ENCODE measurements around the gene PDE11A. TPM values are rescaled to one million over a fixed set of nuclear protein-coding genes. Genes with fewer than 3 reads are reported as not detected.

The PDE11A gene
- total and polyA plus RNA-seq, 2 donors from 2014 or later = 0.58 to 0.82 TPM

GRCh38 chr2:177708106-177708505 is 364.5 kb downstream of the PDE11A start:
- H3K36me3 ChIP-seq (ENCODE audit: control insufficient read depth in 2 of 3, insufficient read depth in 3 of 3, low read length in 3 of 3) = no peaks in the 10 kb centered on the region
- H3K27ac ChIP-seq (ENCODE audit: low read depth in 2 of 2, low read length in 2 of 2) = no peak overlapping the region
- TF ChIP-seq CTCF (IDR thresholded peaks at IDR 0.05; ENCODE audit: borderline replicate concordance, extremely low read depth, insufficient read depth) = no peak
- no peaks in the 10 kb centered on the region for H3K27me3 ChIP-seq (ENCODE audit: control insufficient read depth, insufficient read depth, low read length)
- intact Hi-C loops (cut with DNase I) = no loop called here
- H3K4me3 ChIP-seq (ENCODE audit: low read length in 3 of 3) = no peak overlapping the region
- H3K9ac ChIP-seq (ENCODE audit: low read length in 3 of 3) = no peak overlapping the region
- H3K4me1 ChIP-seq (ENCODE audit: control insufficient read depth in 2 of 3, insufficient read depth in 2 of 3, low read depth in 1 of 3, low read length in 3 of 3) = peaks cover 0 to 6% (median 0%) of the 10 kb centered on the region in 3 donors
- DNase-seq = no peak
- FAIRE-seq = no peak
- no peaks in the 10 kb centered on the region for H3K9me3 ChIP-seq (ENCODE audit: control insufficient read depth in 2 of 3, insufficient read depth in 1 of 3, low read length in 3 of 3)

- Histone ChIP-seq H3K4me1 (ENCODE audit: control insufficient read depth in 2 of 3, insufficient read depth in 2 of 3, low read depth in 1 of 3, low read length in 3 of 3) (no peaks in the 10 kb centered on the region), H3K9ac (ENCODE audit: low read length in 3 of 3) (no peak overlapping the region), H3K27ac (ENCODE audit: low read depth in 2 of 2, low read length in 2 of 2) (no peak overlapping the region), H3K27me3 (ENCODE audit: control insufficient read depth, insufficient read depth, low read length) (no peaks in the 10 kb centered on the region), H3K4me3 (ENCODE audit: low read length in 3 of 3) (no peak overlapping the region), H3K9me3 (ENCODE audit: control insufficient read depth in 2 of 3, insufficient read depth in 1 of 3, low read length in 3 of 3) (no peaks in the 10 kb centered on the region), H3K36me3 (ENCODE audit: control insufficient read depth in 2 of 3, insufficient read depth in 3 of 3, low read length in 3 of 3) (no peaks in the 10 kb centered on the region)
- intact Hi-C loops (cut with DNase I) = no loop called here
- TF ChIP-seq CTCF (IDR thresholded peaks at IDR 0.05; ENCODE audit: borderline replicate concordance, extremely low read depth, insufficient read depth) = no peak
- DNase-seq (no peak), FAIRE-seq (no peak)
Measured at GRCh38 chr2:177705511-177706173, 366.9 kb downstream of the PDE11A start.

DNA sequence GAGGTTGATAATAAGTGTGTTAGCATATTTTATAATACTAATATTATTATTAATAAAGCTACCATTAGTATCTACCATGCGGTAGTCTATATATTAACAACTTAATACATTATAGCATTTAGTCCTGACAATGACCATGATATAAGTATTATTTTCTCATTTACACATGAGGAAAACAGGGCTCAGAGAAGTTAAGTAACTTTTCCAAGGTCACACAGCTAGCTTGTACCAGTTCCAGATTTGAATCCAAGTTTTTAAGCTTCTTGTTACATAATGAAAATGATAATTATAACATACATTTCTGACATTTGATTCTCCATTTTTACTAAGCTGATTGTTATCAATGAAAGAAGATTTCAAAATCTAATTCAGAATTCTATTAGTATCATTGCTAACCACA is 369.4 kb downstream of the PDE11A start:
- TF ChIP-seq CTCF (IDR thresholded peaks at IDR 0.05; ENCODE audit: borderline replicate concordance, extremely low read depth, insufficient read depth) = no peak
- intact Hi-C loops (cut with DNase I) = no loop called here
- no peak for FAIRE-seq

GRCh38 chr2:177698281-177698680 is 374.3 kb downstream of the PDE11A start:
- no peak for TF ChIP-seq CTCF (IDR thresholded peaks at IDR 0.05; ENCODE audit: borderline replicate concordance, extremely low read depth, insufficient read depth)
- FAIRE-seq = no peak
- H3K9me3 ChIP-seq (ENCODE audit: control insufficient read depth in 2 of 3, insufficient read depth in 1 of 3, low read length in 3 of 3) = no peaks in the 10 kb centered on the region

More for the DNA sequence above, 369.4 kb downstream of the PDE11A start:
- Histone ChIP-seq H3K9me3 (ENCODE audit: control insufficient read depth in 2 of 3, insufficient read depth in 1 of 3, low read length in 3 of 3) (no peaks in the 10 kb centered on the region), H3K4me1 (ENCODE audit: control insufficient read depth in 2 of 3, insufficient read depth in 2 of 3, low read depth in 1 of 3, low read length in 3 of 3) (no peaks in the 10 kb centered on the region), H3K9ac (ENCODE audit: low read length in 3 of 3) (no peak overlapping the region), H3K27ac (ENCODE audit: low read depth in 2 of 2, low read length in 2 of 2) (no peak overlapping the region), H3K4me3 (ENCODE audit: low read length in 3 of 3) (no peak overlapping the region), H3K36me3 (ENCODE audit: control insufficient read depth in 2 of 3, insufficient read depth in 3 of 3, low read length in 3 of 3) (no peaks in the 10 kb centered on the region), H3K27me3 (ENCODE audit: control insufficient read depth, insufficient read depth, low read length) (no peaks in the 10 kb centered on the region)
- DNase-seq = no peak

More at GRCh38 chr2:177698281-177698680, 374.3 kb downstream of the PDE11A start:
- Histone ChIP-seq H3K27ac (ENCODE audit: low read depth in 2 of 2, low read length in 2 of 2) (no peak overlapping the region), H3K4me1 (ENCODE audit: control insufficient read depth in 2 of 3, insufficient read depth in 2 of 3, low read depth in 1 of 3, low read length in 3 of 3) (peaks cover 0 to 3% (median 1%) of the 10 kb centered on the region in 3 donors), H3K9ac (ENCODE audit: low read length in 3 of 3) (no peak overlapping the region), H3K4me3 (ENCODE audit: low read length in 3 of 3) (no peak overlapping the region), H3K36me3 (ENCODE audit: control insufficient read depth in 2 of 3, insufficient read depth in 3 of 3, low read length in 3 of 3) (no peaks in the 10 kb centered on the region), H3K27me3 (ENCODE audit: control insufficient read depth, insufficient read depth, low read length) (no peaks in the 10 kb centered on the region)
- intact Hi-C loops (cut with DNase I) = no loop called here
- no peak for DNase-seq

All from kidney (tissue), 14 donors.